ENCODE measurements around the gene RNH1.

Gene RNH1

GRCh38 chr11:506995-507726, at the start of gene RNH1:
TSS of gene RNH1 (minus strand) at chr11:507242. CDS start at chr11:502162, 5,080 bp downstream.
- Mint-ChIP-seq H3K9me3 (no peaks in the 10 kb centered on the region), H3K4me3 (peak within 1 kb of the TSS; percentile 92 to 98), H3K27ac (peak within 1 kb of the TSS; percentile 100), H3K27me3 (peaks cover 0 to 4% of the 10 kb centered on the region in 2 donors), H3K36me3 (peaks cover 26 to 30% of the 10 kb centered on the region in 2 donors), H3K4me1 (peaks cover 20 to 60% of the 10 kb centered on the region in 2 donors)
- DNase-seq = peak; percentile 96
- peak; percentile 69 to 80 for ATAC-seq (replicated peaks)

- DNase-seq = no peak
- ATAC-seq (replicated peaks) = no peak
- H3K4me1 Mint-ChIP-seq = peaks cover 8 to 21% of the 10 kb centered on the region in 2 donors
- H3K4me3 Mint-ChIP-seq = peak overlapping the region in 1 of 2 donors; percentile 51
- H3K27ac Mint-ChIP-seq = peak overlapping the region; percentile 28
- H3K27me3 Mint-ChIP-seq = peaks cover 3 to 6% of the 10 kb centered on the region in 2 donors
- no peaks in the 10 kb centered on the region for H3K9me3 Mint-ChIP-seq
- no peaks in the 10 kb centered on the region for H3K36me3 Mint-ChIP-seq
These were observed 49.0 kb upstream of the RNH1 start for GRCh38 chr11:555780-556661.

- no peaks in the 10 kb centered on the region for H3K9me3 Mint-ChIP-seq
- ATAC-seq (replicated peaks) = peak; percentile 8 to 14
- peaks cover 3 to 6% of the 10 kb centered on the region in 2 donors for H3K27me3 Mint-ChIP-seq
- H3K4me1 Mint-ChIP-seq = peaks cover 8 to 20% of the 10 kb centered on the region in 2 donors
- peaks cover 0 to 1% of the 10 kb centered on the region in 2 donors for H3K36me3 Mint-ChIP-seq
- H3K4me3 Mint-ChIP-seq = peak overlapping the region; percentile 32 to 64
- no peak for DNase-seq
- H3K27ac Mint-ChIP-seq = no peak overlapping the region
These were observed 48.3 kb upstream of the RNH1 start for GRCh38 chr11:555227-555779.

- Mint-ChIP-seq H3K36me3 (peaks cover 0 to 3% of the 10 kb centered on the region in 2 donors), H3K9me3 (no peaks in the 10 kb centered on the region), H3K27ac (peak overlapping the region; percentile 31), H3K4me1 (peaks cover 3 to 13% of the 10 kb centered on the region in 2 donors), H3K27me3 (peaks cover 3 to 6% of the 10 kb centered on the region in 2 donors), H3K4me3 (peak overlapping the region; percentile 64 to 66)
- DNase-seq = no peak
- peak; percentile 86 to 89 for ATAC-seq (replicated peaks)
These were observed 47.6 kb upstream of the RNH1 start for GRCh38 chr11:554428-555226.

- Mint-ChIP-seq H3K27me3 (peaks cover 3 to 6% of the 10 kb centered on the region in 2 donors), H3K4me3 (peak overlapping the region; percentile 35 to 48), H3K4me1 (peaks cover 0 to 12% of the 10 kb centered on the region in 2 donors), H3K36me3 (peaks cover 0 to 3% of the 10 kb centered on the region in 2 donors), H3K9me3 (no peaks in the 10 kb centered on the region), H3K27ac (no peak overlapping the region)
- DNase-seq (no peak), ATAC-seq (replicated peaks) (no peak)
These were observed 46.9 kb upstream of the RNH1 start for GRCh38 chr11:553988-554340.

GRCh38 chr11:553083-553987, 46.3 kb upstream of the RNH1 start:
- Mint-ChIP-seq H3K4me3 (no peak overlapping the region), H3K36me3 (peaks cover 0 to 3% of the 10 kb centered on the region in 2 donors), H3K9me3 (no peaks in the 10 kb centered on the region), H3K27me3 (peaks cover 3 to 6% of the 10 kb centered on the region in 2 donors), H3K4me1 (peaks cover 0 to 12% of the 10 kb centered on the region in 2 donors), H3K27ac (peak overlapping the region; percentile 37)
- ATAC-seq (replicated peaks) = no peak
- DNase-seq = no peak

- no peak for DNase-seq
- no peak overlapping the region for H3K4me3 Mint-ChIP-seq
- H3K27ac Mint-ChIP-seq = no peak overlapping the region
- peaks cover 0 to 5% of the 10 kb centered on the region in 2 donors for H3K27me3 Mint-ChIP-seq
- no peaks in the 10 kb centered on the region for H3K9me3 Mint-ChIP-seq
- peaks cover 0 to 12% of the 10 kb centered on the region in 2 donors for H3K4me1 Mint-ChIP-seq
- no peak for ATAC-seq (replicated peaks)
- H3K36me3 Mint-ChIP-seq = peaks cover 0 to 3% of the 10 kb centered on the region in 2 donors
These were observed 44.6 kb upstream of the RNH1 start for GRCh38 chr11:551596-551995.

- peaks cover 0 to 3% of the 10 kb centered on the region in 2 donors for H3K36me3 Mint-ChIP-seq
- H3K27ac Mint-ChIP-seq = no peak overlapping the region
- ATAC-seq (replicated peaks) = no peak
- H3K4me1 Mint-ChIP-seq = peaks cover 0 to 12% of the 10 kb centered on the region in 2 donors
- peaks cover 0 to under 1% of the 10 kb centered on the region in 2 donors for H3K27me3 Mint-ChIP-seq
- no peak for DNase-seq
- no peak overlapping the region for H3K4me3 Mint-ChIP-seq
- no peaks in the 10 kb centered on the region for H3K9me3 Mint-ChIP-seq
These were observed 44.1 kb upstream of the RNH1 start for GRCh38 chr11:551131-551530.

GRCh38 chr11:550746-551085, 43.7 kb upstream of the RNH1 start:
- Mint-ChIP-seq H3K27ac (no peak overlapping the region), H3K4me3 (no peak overlapping the region), H3K36me3 (peaks cover 0 to 3% of the 10 kb centered on the region in 2 donors), H3K4me1 (peaks cover 0 to 12% of the 10 kb centered on the region in 2 donors), H3K9me3 (no peaks in the 10 kb centered on the region), H3K27me3 (no peaks in the 10 kb centered on the region)
- DNase-seq = no peak
- no peak for ATAC-seq (replicated peaks)

- Mint-ChIP-seq H3K27me3 (no peaks in the 10 kb centered on the region), H3K9me3 (no peaks in the 10 kb centered on the region), H3K27ac (no peak overlapping the region), H3K4me3 (no peak overlapping the region), H3K4me1 (peaks cover 0 to 12% of the 10 kb centered on the region in 2 donors), H3K36me3 (peaks cover 0 to 3% of the 10 kb centered on the region in 2 donors)
- no peak for ATAC-seq (replicated peaks)
- DNase-seq = no peak
These were observed 43.1 kb upstream of the RNH1 start for GRCh38 chr11:550021-550745.

- H3K27ac Mint-ChIP-seq = no peak overlapping the region
- no peak for ATAC-seq (replicated peaks)
- H3K27me3 Mint-ChIP-seq = no peaks in the 10 kb centered on the region
- H3K9me3 Mint-ChIP-seq = no peaks in the 10 kb centered on the region
- no peak for DNase-seq
- H3K36me3 Mint-ChIP-seq = peaks cover 0 to 3% of the 10 kb centered on the region in 2 donors
- no peak overlapping the region for H3K4me3 Mint-ChIP-seq
- peaks cover 0 to 8% of the 10 kb centered on the region in 2 donors for H3K4me1 Mint-ChIP-seq
These were observed 41.9 kb upstream of the RNH1 start for GRCh38 chr11:548700-549603.

- H3K4me1 Mint-ChIP-seq = peaks cover 0 to 2% of the 10 kb centered on the region in 2 donors
- no peaks in the 10 kb centered on the region for H3K27me3 Mint-ChIP-seq
- peaks cover 0 to under 1% of the 10 kb centered on the region in 2 donors for H3K36me3 Mint-ChIP-seq
- H3K4me3 Mint-ChIP-seq = no peak overlapping the region
- ATAC-seq (replicated peaks) = no peak
- H3K9me3 Mint-ChIP-seq = no peaks in the 10 kb centered on the region
- no peak overlapping the region for H3K27ac Mint-ChIP-seq
- DNase-seq = no peak
These were observed 38.1 kb upstream of the RNH1 start for GRCh38 chr11:545171-545570.

Data from stimulated activated naive B cell treated with anti-CD40 and anti-IgM and Interleukin-4, amounts not matched to agents 10 μg/mL and 1 μg/mL and 100 μg/mL, for 72 hours (primary cell).